HG03520 (cell line): ENCODE results near the gene FRG2C.
"Not testable (repeated sequence)": the region's sequence is repeated elsewhere in the genome, so short reads cannot be mapped to it uniquely, and the experiment has no call there.

Experiments used
- ATAC-seq: cut with Tn5 transposase; IDR thresholded peaks from one replicate; pipeline ENCODE4 v1.9.1; 2021; ENCODE audit warnings: mild to moderate bottlenecking, moderate library complexity; ENCODE audit not compliant: unreplicated experiment

FRG2C gene

GRCh38 chr3:75664028-75664427 is at the start of gene FRG2C:
Gene FRG2C (plus strand): TSS chr3:75664328. CDS start chr3:75664380, 52 bp downstream.
- ATAC-seq: not testable (repeated sequence)

DNA sequence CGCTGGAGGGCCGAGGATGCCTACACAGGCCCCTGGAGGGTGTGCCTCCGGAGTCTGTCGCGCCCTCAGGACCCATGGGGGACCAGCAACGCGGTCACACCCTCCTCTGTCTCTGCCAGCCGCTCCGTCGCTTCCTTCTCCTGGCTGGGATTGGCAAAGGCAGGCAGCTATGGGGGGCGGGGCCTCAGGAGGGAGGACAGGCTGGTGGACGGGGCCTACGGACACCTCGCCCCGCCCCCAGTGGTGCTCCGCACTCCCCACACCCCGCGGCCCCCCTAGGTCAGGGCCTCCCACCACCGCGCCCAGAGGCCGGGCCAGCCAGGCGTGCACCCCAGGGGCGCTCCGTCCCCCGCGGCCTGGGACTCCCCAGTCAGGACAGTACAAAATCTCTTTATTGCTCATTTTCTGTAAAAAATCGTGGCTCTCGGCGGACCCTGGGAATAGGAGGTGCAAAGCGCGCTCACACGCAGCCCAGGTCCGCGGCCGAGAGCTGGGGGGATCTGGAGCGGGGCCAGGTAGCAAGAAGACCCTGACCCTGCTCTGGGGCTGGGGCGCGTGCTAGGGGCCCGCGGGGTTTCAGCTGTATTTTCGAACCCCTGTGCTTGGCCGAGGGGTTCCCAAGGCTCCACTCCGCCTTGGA is 45.3 kb upstream of the FRG2C start:
- not testable (repeated sequence) for ATAC-seq

DNA sequence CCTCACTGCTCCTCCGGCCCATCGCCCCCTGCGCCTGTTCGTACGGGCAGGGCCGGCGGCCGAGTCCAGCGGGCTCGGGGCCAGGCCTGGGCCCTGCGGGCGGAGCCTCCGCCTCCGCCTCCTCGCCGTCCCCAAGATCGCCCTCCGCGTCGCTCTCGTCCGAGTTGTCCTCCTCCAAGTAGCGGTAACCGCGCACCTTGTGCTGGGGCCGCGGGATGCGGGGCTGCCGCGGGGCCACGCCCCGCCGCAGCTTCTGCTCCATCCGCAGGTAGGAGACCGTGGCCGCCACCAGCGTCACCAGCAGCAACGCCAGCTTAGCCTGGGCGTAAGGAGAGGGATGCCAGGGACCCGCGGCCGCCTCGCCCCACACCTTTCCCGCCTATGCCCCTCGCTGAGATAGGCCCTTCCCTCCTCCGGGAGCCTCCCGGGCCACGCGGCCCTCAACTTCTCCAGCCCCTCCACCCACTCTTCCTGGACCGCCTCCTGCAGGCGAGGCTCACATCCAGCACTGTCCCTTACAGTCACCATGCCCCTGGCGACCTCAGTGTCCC is 44.6 kb upstream of the FRG2C start:
- not testable (repeated sequence) for ATAC-seq

DNA sequence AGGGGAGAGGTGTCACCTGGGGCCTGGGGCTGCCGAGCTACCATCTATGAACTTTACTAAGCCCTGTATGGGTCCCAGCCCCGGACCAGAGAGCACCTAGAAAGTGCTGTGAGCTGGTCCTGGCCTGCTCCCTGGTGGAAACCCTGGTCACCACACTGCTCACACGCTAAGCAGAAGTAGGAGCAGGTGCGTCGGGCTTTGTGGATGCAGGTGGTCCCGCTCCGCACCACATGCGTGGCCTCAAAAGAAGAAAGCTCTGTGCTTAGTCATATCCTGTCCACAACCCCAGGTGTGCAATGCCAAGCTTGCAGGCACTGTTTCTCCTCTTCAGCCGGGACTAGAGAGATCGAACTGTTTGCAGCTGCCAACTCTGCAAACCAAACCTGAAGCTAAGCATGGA is 42.4 kb upstream of the FRG2C start:
- not testable (repeated sequence) for ATAC-seq

GRCh38 chr3:75623656-75624055 is 40.5 kb upstream of the FRG2C start:
- not testable (repeated sequence) for ATAC-seq

GRCh38 chr3:75630887-75631535 is 33.1 kb upstream of the FRG2C start:
- not testable (repeated sequence) for ATAC-seq

GRCh38 chr3:75631541-75631940 is 32.6 kb upstream of the FRG2C start:
- ATAC-seq: no peak

DNA sequence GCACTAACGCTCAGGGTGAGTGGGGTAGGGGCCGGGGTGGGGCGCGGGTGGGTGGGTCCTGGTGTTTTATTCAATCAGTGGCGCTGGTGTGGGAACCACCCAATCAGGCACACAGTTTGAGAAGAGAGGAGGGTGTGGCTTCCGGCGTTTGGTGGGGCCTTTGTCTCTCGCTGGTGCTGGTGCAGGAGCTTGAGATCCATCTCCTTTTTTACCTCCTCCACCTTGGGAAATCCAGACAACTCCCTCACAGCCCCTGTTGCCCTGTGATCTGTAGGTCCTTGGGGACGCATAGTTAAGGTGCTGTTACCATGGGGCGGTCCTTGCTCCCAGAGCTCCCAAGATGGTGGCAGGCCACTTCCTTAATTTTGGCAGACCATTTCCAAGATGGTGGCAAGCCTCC is 25.2 kb upstream of the FRG2C start:
- ATAC-seq: not testable (repeated sequence)

GRCh38 chr3:75641107-75641517 is 23.0 kb upstream of the FRG2C start:
- ATAC-seq: not testable (repeated sequence)

- not testable (repeated sequence) for ATAC-seq
These were observed 20.9 kb upstream of the FRG2C start for GRCh38 chr3:75643031-75643800.

DNA sequence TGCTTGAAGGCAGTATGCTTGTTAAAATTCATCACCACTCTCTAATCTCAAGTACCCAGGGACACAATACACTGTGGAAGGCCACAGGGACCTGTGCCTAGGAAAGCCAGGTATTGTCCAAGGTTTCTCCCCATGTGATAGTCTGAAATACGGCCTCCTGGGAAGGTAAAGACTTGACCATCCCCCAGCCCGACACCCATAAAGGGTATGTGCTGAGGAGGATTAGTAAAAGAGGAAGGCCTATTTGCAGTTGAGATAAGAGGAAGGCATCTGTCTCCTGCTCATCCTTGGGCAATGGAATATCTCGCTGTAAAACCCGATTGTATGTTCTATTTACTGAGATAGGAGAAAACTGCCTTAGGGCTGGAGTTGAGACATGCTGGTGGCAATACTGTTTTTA is 18.6 kb upstream of the FRG2C start:
- not testable (repeated sequence) for ATAC-seq

DNA sequence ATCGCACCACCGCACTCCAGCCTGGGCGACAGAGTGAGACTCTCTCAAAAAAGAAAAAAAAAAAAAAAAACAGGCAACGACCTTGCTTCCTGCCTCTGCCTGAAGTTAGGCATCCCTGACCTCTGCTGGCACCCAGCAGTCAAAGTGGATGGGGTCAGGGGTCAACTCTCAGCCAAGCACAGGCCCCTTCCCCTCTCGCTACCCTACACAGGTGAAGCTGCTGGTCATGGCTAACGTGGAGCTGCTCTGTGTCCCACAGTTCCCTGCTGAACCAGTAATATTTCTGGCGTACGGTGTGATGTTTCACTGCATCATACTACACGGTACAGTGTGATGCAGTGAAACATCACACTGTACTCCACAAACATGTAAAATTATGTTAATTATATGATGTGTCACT is 13.9 kb upstream of the FRG2C start:
- ATAC-seq: no peak

DNA sequence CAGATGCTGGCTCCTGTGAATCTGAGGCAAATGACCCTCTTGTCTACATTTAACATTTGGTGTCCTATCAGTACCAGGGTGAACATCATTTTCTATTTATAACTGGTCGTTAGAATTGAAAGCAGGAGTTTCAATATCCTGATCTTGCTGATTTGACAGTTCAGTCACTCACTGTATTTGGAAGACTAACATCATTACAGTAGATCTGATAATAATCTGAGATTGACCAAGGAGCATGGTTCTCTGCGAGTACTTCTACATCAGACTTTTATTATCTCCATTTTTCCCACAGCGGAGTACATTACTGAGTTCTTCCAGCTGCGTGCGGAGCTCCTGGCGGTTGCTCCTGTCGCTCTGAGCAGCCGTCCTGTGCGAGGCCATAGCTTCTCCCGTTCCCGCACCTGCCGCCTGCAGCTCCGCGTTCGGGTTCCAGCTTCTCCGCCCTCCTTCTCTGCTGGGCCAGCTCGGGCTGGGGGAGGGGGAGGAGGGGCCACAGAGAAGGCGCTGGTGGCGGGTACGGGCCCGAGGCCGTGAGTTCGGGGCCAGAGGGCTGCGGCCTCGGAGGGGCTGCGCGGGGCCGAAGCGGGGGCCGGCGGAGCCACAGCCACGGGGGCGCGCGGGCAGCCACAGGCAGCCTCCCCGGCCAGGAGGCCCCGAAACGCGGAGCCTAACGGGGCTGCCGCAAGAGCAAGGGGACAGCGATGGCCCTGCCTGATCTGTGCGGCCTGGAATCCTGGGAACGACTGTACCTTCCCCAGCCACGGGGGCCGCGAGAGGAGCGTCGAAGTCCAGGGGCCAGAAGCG is 8.8 kb upstream of the FRG2C start:
- ATAC-seq: not testable (repeated sequence)

GRCh38 chr3:75655956-75656355 is 8.2 kb upstream of the FRG2C start:
- ATAC-seq: not testable (repeated sequence)

DNA sequence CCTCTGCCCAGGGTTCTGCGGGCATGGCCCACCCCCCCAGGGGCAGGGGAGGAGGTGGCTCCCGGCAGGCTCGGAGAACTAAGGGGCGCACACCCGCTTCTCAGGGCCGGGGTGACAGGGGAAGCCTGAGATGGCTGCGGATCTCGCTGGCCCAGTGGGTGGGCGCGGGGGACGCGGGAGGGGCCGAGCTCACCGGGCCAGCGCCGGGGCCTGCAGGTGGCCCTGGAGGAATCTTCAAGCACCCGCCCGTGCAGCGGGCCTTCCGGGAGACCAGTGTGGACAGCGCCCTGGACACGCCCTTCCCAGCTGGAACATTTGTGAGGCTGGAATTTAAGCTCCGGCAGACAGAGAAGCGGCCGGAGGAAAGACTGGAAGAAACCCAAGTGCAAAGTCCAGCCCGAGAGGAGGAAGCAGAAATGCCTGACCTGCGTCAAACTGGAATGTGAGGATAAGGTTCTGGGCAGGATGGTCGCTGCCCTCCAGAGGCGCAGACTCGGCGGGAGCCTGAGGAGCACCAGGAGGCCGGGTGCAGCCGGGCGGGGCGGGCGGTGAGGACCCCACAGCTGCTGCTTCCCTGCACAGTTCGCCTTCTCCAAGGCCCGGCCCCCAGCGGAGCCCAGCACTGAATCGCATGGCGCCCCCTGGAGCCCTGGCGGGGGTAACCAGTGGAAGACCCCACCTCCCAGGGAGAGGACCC is 5.6 kb upstream of the FRG2C start:
- ATAC-seq: not testable (repeated sequence)

DNA sequence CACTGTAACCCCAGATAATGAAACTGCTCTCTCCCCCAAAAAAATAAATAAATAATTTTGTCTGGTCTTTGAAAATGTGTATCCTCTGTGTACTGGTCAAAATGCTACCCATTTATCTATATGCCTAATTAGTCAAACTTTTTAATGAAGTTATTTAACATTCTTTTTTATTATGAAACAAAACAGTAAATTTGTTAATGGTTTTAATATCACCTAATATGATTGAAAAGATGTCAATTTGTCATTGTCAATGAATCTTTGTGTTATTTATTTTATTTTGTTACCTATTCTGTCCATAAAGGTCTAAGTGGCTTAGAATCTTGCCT is 5.1 kb upstream of the FRG2C start:
- not testable (repeated sequence) for ATAC-seq

- ATAC-seq: not testable (repeated sequence)
These were observed 1.5 kb downstream of the FRG2C start for GRCh38 chr3:75665626-75666025.

- not testable (repeated sequence) for ATAC-seq
These were observed 3.9 kb downstream of the FRG2C start for GRCh38 chr3:75667757-75668701.

DNA sequence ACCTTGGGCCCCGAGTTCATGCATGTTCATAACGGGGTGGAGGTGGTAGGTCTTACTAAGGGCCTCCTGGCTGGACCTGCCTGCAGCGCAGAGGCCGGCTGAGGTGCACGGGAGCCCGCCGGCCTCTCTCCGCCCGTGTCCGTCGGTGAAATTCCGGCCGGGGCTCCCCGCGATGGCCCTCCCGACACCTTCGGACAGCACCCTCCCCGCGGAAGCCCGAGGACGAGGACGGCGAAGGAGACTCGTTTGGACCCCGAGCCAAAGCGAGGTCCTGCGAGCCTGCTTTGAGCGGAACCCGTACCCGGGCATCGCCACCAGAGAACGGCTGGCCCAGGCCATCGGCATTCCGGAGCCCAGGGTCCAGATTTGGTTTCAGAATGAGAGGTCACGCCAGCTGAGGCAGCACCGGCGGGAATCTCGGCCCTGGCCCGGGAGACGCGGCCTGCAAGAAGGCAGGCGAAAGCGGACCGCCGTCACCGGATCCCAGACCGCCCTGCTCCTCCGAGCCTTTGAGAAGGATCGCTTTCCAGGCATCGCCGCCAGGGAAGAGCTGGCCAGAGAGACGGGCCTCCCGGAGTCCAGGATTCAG is 4.7 kb downstream of the FRG2C start:
- not testable (repeated sequence) for ATAC-seq
